Measurements from ENCODE around the gene ZNF579. TPM values are rescaled to one million over a fixed set of nuclear protein-coding genes. Genes with fewer than 3 reads are reported as not detected.

ZNF579 gene
- total RNA-seq, 1 experiment from 2014 or later, result 12.6 TPM

GRCh38 chr19:55579766-55580621 is 654 bp downstream of the ZNF579 start:
- H3K9me3 Mint-ChIP-seq (ENCODE audit: unreplicated experiment), result no peaks in the 10 kb centered on the region
- ChIA-PET POLR2A (interaction anchor here (0.9 to 2.0 kb wide), 5 partner anchors 19 to 103 kb away, joined by 3 to 23 read pairs (median 5); partner anchors contain the start of genes FIZ1, ZNF524 and ZNF628), CTCF (interaction anchor here (0.6 to 1.0 kb wide), 3 partner anchors 33 to 51 kb away, joined by 3 to 4 read pairs (median 3); no protein-coding TSS in a partner anchor)
- no TSS peak for BruUV-seq (replicated peaks)
- peak overlapping the region; percentile 89 for H3K4me3 Mint-ChIP-seq (ENCODE audit: unreplicated experiment)
- intact Hi-C loops (cut with micrococcal nuclease), result no loop called here
- H3K27me3 Mint-ChIP-seq (ENCODE audit: insufficient read depth, unreplicated experiment), result peaks cover 9% of the 10 kb centered on the region
- peak overlapping the region; percentile 91 for H3K27ac Mint-ChIP-seq (ENCODE audit: low read depth, unreplicated experiment)
- no peak for TF ChIP-seq CTCF (IDR thresholded peaks at IDR 0.05; ENCODE audit: unreplicated experiment)
- peaks cover 8% of the 10 kb centered on the region for H3K36me3 Mint-ChIP-seq (ENCODE audit: insufficient read depth, unreplicated experiment)
- no peak for DNase-seq (ENCODE audit: unreplicated experiment)
- H3K4me1 Mint-ChIP-seq (ENCODE audit: insufficient read depth, unreplicated experiment), result peaks cover 20% of the 10 kb centered on the region

GRCh38 chr19:55578761-55579747 is 1.6 kb downstream of the ZNF579 start:
- Mint-ChIP-seq H3K9me3 (ENCODE audit: unreplicated experiment) (no peaks in the 10 kb centered on the region), H3K4me3 (ENCODE audit: unreplicated experiment) (peak overlapping the region; percentile 89), H3K36me3 (ENCODE audit: insufficient read depth, unreplicated experiment) (peaks cover 8% of the 10 kb centered on the region), H3K27ac (ENCODE audit: low read depth, unreplicated experiment) (peak overlapping the region; percentile 91), H3K4me1 (ENCODE audit: insufficient read depth, unreplicated experiment) (peaks cover 20% of the 10 kb centered on the region), H3K27me3 (ENCODE audit: insufficient read depth, unreplicated experiment) (no peaks in the 10 kb centered on the region)
- intact Hi-C loops (cut with micrococcal nuclease), result no loop called here
- BruUV-seq (replicated peaks), result TSS peak; percentile 18
- ChIA-PET CTCF (interaction anchor here (0.6 to 0.7 kb wide), 2 partner anchors 52 to 84 kb away, joined by 3 read pairs; no protein-coding TSS in a partner anchor), POLR2A (no interaction called here)
- TF ChIP-seq CTCF (IDR thresholded peaks at IDR 0.05; ENCODE audit: unreplicated experiment), result no peak
- no peak for DNase-seq (ENCODE audit: unreplicated experiment)

GRCh38 chr19:55578031-55578760 is 2.5 kb downstream of the ZNF579 start:
- H3K27ac Mint-ChIP-seq (ENCODE audit: low read depth, unreplicated experiment), result no peak overlapping the region
- no peaks in the 10 kb centered on the region for H3K9me3 Mint-ChIP-seq (ENCODE audit: unreplicated experiment)
- peaks cover 8% of the 10 kb centered on the region for H3K36me3 Mint-ChIP-seq (ENCODE audit: insufficient read depth, unreplicated experiment)
- H3K4me3 Mint-ChIP-seq (ENCODE audit: unreplicated experiment), result no peak overlapping the region
- no peak for DNase-seq (ENCODE audit: unreplicated experiment)
- no peak for TF ChIP-seq CTCF (IDR thresholded peaks at IDR 0.05; ENCODE audit: unreplicated experiment)
- no peaks in the 10 kb centered on the region for H3K27me3 Mint-ChIP-seq (ENCODE audit: insufficient read depth, unreplicated experiment)
- BruUV-seq (replicated peaks), result no TSS peak
- ChIA-PET CTCF (interaction anchor here (0.7 kb wide), 1 partner anchor 83 kb away, joined by 3 read pairs; no protein-coding TSS in a partner anchor), POLR2A (no interaction called here)
- peaks cover 20% of the 10 kb centered on the region for H3K4me1 Mint-ChIP-seq (ENCODE audit: insufficient read depth, unreplicated experiment)
- intact Hi-C loops (cut with micrococcal nuclease), result no loop called here
